DMS153 (cell line): ENCODE results near the gene DNAJA3.
A peak's percentile ranks its signal among the peaks of the same experiment; 100 is the strongest.

ENCODE experiments used
- DNase-seq: peaks from one replicate; lab custom pipeline; 2025; lab: John Stamatoyannopoulos, UW

The DNAJA3 gene

GRCh38 chr16:4425378-4426020 lies at the start of gene DNAJA3:
TSS of gene DNAJA3 (plus strand) at chr16:4425868. CDS start at chr16:4425882, 14 bp downstream.
- DNase-seq = peak; percentile 86

GRCh38 chr16:4376126-4376892 lies 49.4 kb upstream of the DNAJA3 start:
- DNase-seq = no peak

- DNase-seq = no peak
Observed at GRCh38 chr16:4376893-4377572, 48.6 kb upstream of the DNAJA3 start.

- no peak for DNase-seq
Observed at GRCh38 chr16:4377573-4378154, 48.0 kb upstream of the DNAJA3 start.

GRCh38 chr16:4378161-4378666 lies 47.5 kb upstream of the DNAJA3 start:
- no peak for DNase-seq

GRCh38 chr16:4378999-4379690 lies 46.5 kb upstream of the DNAJA3 start:
- no peak for DNase-seq

- no peak for DNase-seq
Observed at GRCh38 chr16:4380119-4381063, 45.3 kb upstream of the DNAJA3 start.

GRCh38 chr16:4381072-4381934 lies 44.4 kb upstream of the DNAJA3 start:
- no peak for DNase-seq

GRCh38 chr16:4381935-4382794 lies 43.5 kb upstream of the DNAJA3 start:
- DNase-seq = no peak

- DNase-seq = no peak
Observed at GRCh38 chr16:4382795-4383357, 42.8 kb upstream of the DNAJA3 start.

- no peak for DNase-seq
Observed at GRCh38 chr16:4383591-4384444, 41.9 kb upstream of the DNAJA3 start.

- DNase-seq = no peak
Observed at GRCh38 chr16:4384509-4384942, 41.1 kb upstream of the DNAJA3 start.

GRCh38 chr16:4385066-4385788 lies 40.4 kb upstream of the DNAJA3 start:
- DNase-seq = no peak

- no peak for DNase-seq
Observed at GRCh38 chr16:4385789-4386450, 39.7 kb upstream of the DNAJA3 start.

- no peak for DNase-seq
Observed at GRCh38 chr16:4386451-4386805, 39.2 kb upstream of the DNAJA3 start.

GRCh38 chr16:4386951-4387565 lies 38.6 kb upstream of the DNAJA3 start:
- no peak for DNase-seq
